SU-DHL-6 (cell line): ENCODE data around the gene NCEH1.

Experiments used
- CTCF ChIP-seq: fragments of 200-600 bp; sonication (generic); IDR thresholded peaks from one replicate; pipeline ENCODE4 v1.5.1; 2017; ENCODE audit warnings: antibody characterized with exemption, mild to moderate bottlenecking, low read length, moderate library complexity; ENCODE audit not compliant: insufficient read depth, poor library complexity, severe bottlenecking
- EZH2phosphoT487 ChIP-seq: fragments of 200-600 bp; sonication (generic), shearing (Covaris generic); conservative IDR thresholded peaks from 2 replicates; pipeline ENCODE4 v1.6.1; 2018; ENCODE audit warnings: mild to moderate bottlenecking, antibody characterized with exemption, low read length, moderate library complexity, mixed read lengths

GRCh38 chr3:172601066-172601832 is 109.6 kb downstream of the NCEH1 start:
- no peak for TF ChIP-seq CTCF
- no peak for TF ChIP-seq EZH2phosphoT487
